H9 (cell line): ENCODE results near the gene PPP2CA. TPM values are rescaled to one million over a fixed set of nuclear protein-coding genes. Genes with fewer than 3 reads are reported as not detected.
A peak's percentile ranks its signal among the peaks of the same experiment; 100 is the strongest.

Source experiments
- DNase-seq: peaks from one replicate; pipeline ENCODE4 v3.0.0-alpha.2; 2017
- H2AFZ ChIP-seq: one replicate; pipeline ENCODE4 v1.6.1; 2013; ENCODE audit warnings: mild to moderate bottlenecking, low read length, control low read depth, moderate library complexity
- H2AK5ac ChIP-seq: 2 replicates; pipeline ENCODE4 v1.6.1; 2013; ENCODE audit warnings: low read length, control low read depth, mixed read lengths; ENCODE audit not compliant: insufficient read length
- H2BK120ac ChIP-seq: one replicate; pipeline ENCODE4 v1.6.1; 2013; ENCODE audit warnings: low read depth, mild to moderate bottlenecking, low read length, control low read depth, inconsistent platforms; ENCODE audit not compliant: poor library complexity, severe bottlenecking
- H2BK12ac ChIP-seq: 2 replicates; pipeline ENCODE4 v1.6.1; 2013; ENCODE audit warnings: low read length, control low read depth, mixed read lengths, low read depth; ENCODE audit not compliant: insufficient read length
- H2BK15ac ChIP-seq: 2 replicates; pipeline ENCODE4 v1.6.1; 2013; ENCODE audit warnings: low read depth, low read length, control low read depth
- H2BK20ac ChIP-seq: one replicate; pipeline ENCODE4 v1.6.1; 2013; ENCODE audit warnings: low read depth, mild to moderate bottlenecking, low read length, control low read depth, inconsistent platforms; ENCODE audit not compliant: poor library complexity, severe bottlenecking
- H2BK5ac ChIP-seq: 2 replicates; pipeline ENCODE4 v1.6.1; 2013; ENCODE audit warnings: low read length, control low read depth, mixed read lengths; ENCODE audit not compliant: insufficient read length
- H3K14ac ChIP-seq: 2 replicates; pipeline ENCODE4 v1.6.1; 2013; ENCODE audit warnings: low read length, control low read depth; ENCODE audit not compliant: insufficient read depth
- H3K18ac ChIP-seq: 2 replicates; pipeline ENCODE4 v1.6.1; 2013; ENCODE audit warnings: low read depth, mild to moderate bottlenecking, mixed read lengths, low read length, control low read depth; ENCODE audit not compliant: insufficient read length
- H3K23ac ChIP-seq: 2 replicates; pipeline ENCODE4 v1.6.1; 2013; ENCODE audit warnings: low read length, control low read depth, mixed read lengths, low read depth; ENCODE audit not compliant: insufficient read length
- H3K23me2 ChIP-seq: 2 replicates; pipeline ENCODE4 v1.6.1; 2013; ENCODE audit warnings: low read depth, mild to moderate bottlenecking, mixed read lengths, low read length, control low read depth; ENCODE audit not compliant: insufficient read length, poor library complexity, severe bottlenecking
- H3K27ac ChIP-seq: 2 replicates; pipeline ENCODE4 v1.5.1; 2013; ENCODE audit warnings: low read length, control low read depth, mixed read lengths, low read depth; ENCODE audit not compliant: insufficient read length
- H3K27me3 ChIP-seq: 2 replicates; pipeline ENCODE4 v1.6.1; 2013; ENCODE audit warnings: low read length, control low read depth, inconsistent platforms; ENCODE audit not compliant: insufficient read depth
- H3K4ac ChIP-seq: 2 replicates; pipeline ENCODE4 v1.6.1; 2013; ENCODE audit warnings: low read depth, mild to moderate bottlenecking, control low read depth, inconsistent platforms, low read length, moderate library complexity
- H3K4me1 ChIP-seq: 2 replicates; pipeline ENCODE4 v1.6.1; 2013; ENCODE audit warnings: low read length, control low read depth, inconsistent platforms; ENCODE audit not compliant: insufficient read depth
- H3K4me2 ChIP-seq: 2 replicates; pipeline ENCODE4 v1.6.1; 2013; ENCODE audit warnings: low read length, control low read depth, mixed read lengths; ENCODE audit not compliant: insufficient read length, insufficient read depth
- H3K56ac ChIP-seq: 2 replicates; pipeline ENCODE4 v1.6.1; 2013; ENCODE audit warnings: low read depth, mild to moderate bottlenecking, mixed read lengths, low read length, control low read depth; ENCODE audit not compliant: insufficient read length
- H3K79me1 ChIP-seq: 2 replicates; pipeline ENCODE4 v1.6.1; 2013; ENCODE audit warnings: low read depth, mild to moderate bottlenecking, moderate library complexity, low read length, control low read depth, inconsistent platforms; ENCODE audit not compliant: insufficient read depth, poor library complexity, severe bottlenecking
- H3K79me2 ChIP-seq: 2 replicates; pipeline ENCODE4 v1.6.1; 2013; ENCODE audit warnings: low read length, control low read depth, inconsistent platforms; ENCODE audit not compliant: insufficient read depth
- H3K9ac ChIP-seq: 2 replicates; pipeline ENCODE4 v1.6.1; 2013; ENCODE audit warnings: low read length, control low read depth, mixed read lengths; ENCODE audit not compliant: insufficient read length; ENCODE audit errors: extremely low read depth
- H3K9me3 ChIP-seq: one replicate; pipeline ENCODE4 v1.6.1; 2013; ENCODE audit warnings: low read depth, low read length, inconsistent platforms; ENCODE audit not compliant: control insufficient read depth
- H3T11ph ChIP-seq: one replicate; pipeline ENCODE4 v1.6.1; 2013; ENCODE audit warnings: mild to moderate bottlenecking, low read length, control low read depth, inconsistent platforms
- H4K20me1 ChIP-seq: one replicate; pipeline ENCODE4 v1.6.1; 2013; ENCODE audit not compliant: control insufficient read depth, insufficient read length, insufficient read depth
- H4K5ac ChIP-seq: 2 replicates; pipeline ENCODE4 v1.6.1; 2013; ENCODE audit warnings: low read depth, mild to moderate bottlenecking, mixed read lengths, low read length, control low read depth; ENCODE audit not compliant: insufficient read length
- H4K8ac ChIP-seq: replicated peaks from 2 replicates; pipeline ENCODE4 v1.6.1; 2013; ENCODE audit warnings: low read length, control low read depth, mixed read lengths, low read depth; ENCODE audit not compliant: insufficient read length
- H4K91ac ChIP-seq: 2 replicates; pipeline ENCODE4 v1.6.1; 2013; ENCODE audit warnings: low read depth, mild to moderate bottlenecking, moderate library complexity, mixed read lengths, low read length, control low read depth; ENCODE audit not compliant: insufficient read length
- H3K27ac Mint-ChIP-seq, 3 experiments: 2 replicates in 2 of 3; 3 replicates in 1 of 3; pipeline ENCODE4 v1.8.0; 2020 to 2021; ENCODE audit warnings: mixed read lengths in 3 of 3, mild to moderate bottlenecking in 1 of 3, moderate library complexity in 1 of 3
- H3K27me3 Mint-ChIP-seq: 2 replicates; pipeline ENCODE4 v1.8.0; 2021; ENCODE audit warnings: low read depth, mild to moderate bottlenecking, moderate library complexity, mixed read lengths
- H3K36me3 Mint-ChIP-seq, 3 experiments: 2 replicates in 2 of 3; 3 replicates in 1 of 3; pipeline ENCODE4 v1.8.0; 2020 to 2021; ENCODE audit warnings: low read depth in 3 of 3, mixed read lengths in 3 of 3; ENCODE audit not compliant: insufficient read depth in 1 of 3
- H3K4me1 Mint-ChIP-seq, 2 experiments: 2 replicates each; pipeline ENCODE4 v1.8.0; 2020; ENCODE audit warnings: mixed read lengths in 2 of 2
- H3K4me3 Mint-ChIP-seq, 2 experiments: 2 replicates in 1 of 2; 3 replicates in 1 of 2; pipeline ENCODE4 v1.8.0; 2020 to 2021; ENCODE audit warnings: mild to moderate bottlenecking in 2 of 2, mixed read lengths in 2 of 2, moderate library complexity in 1 of 2
- H3K9me3 Mint-ChIP-seq, 2 experiments: 2 replicates in 1 of 2; 3 replicates in 1 of 2; pipeline ENCODE4 v1.8.0; 2020; ENCODE audit warnings: mild to moderate bottlenecking in 2 of 2, mixed read lengths in 2 of 2, moderate library complexity in 1 of 2
- CTCF ChIP-seq: fragments of 200-600 bp; sonication (generic); conservative IDR thresholded peaks from 3 replicates; pipeline ENCODE4 v1.8.0; 2021; ENCODE audit warnings: antibody characterized with exemption, mild to moderate bottlenecking
- WGBS: extraction: QIAGEN DNeasy Blood & Tissue Kit; methylation state at CpG from one replicate; pipeline ENCODE4 v1.1.7; 2013; ENCODE audit warnings: missing lambda C conversion rate, low lambda C conversion rate, mixed read lengths; ENCODE audit not compliant: insufficient read length; ENCODE audit errors: extremely low coverage; 5-methylcytosine and 5-hydroxymethylcytosine counted together
- total RNA-seq: library from RNA; stranded (reverse); gene quantifications from 2 replicates; pipeline ENCODE4 v1.2.1, GENCODE V29; 2021

Gene PPP2CA
- total RNA-seq, 1 experiment from 2014 or later = 244 TPM

- no peaks in the 10 kb centered on the region for H3K79me2 ChIP-seq
- no CpG with 5 or more reads among the region's 8 CpGs for WGBS
- peak; percentile 56 for DNase-seq
- H3K27ac ChIP-seq = no peak overlapping the region
- no peak overlapping the region for H2BK120ac ChIP-seq
- no peak overlapping the region for H4K91ac ChIP-seq
- H3K4me2 ChIP-seq = peak overlapping the region; percentile 39
- no peaks in the 10 kb centered on the region for H3K79me1 ChIP-seq
- H3K23me2 ChIP-seq = no peaks in the 10 kb centered on the region
- no peak overlapping the region for H2AFZ ChIP-seq
- Mint-ChIP-seq H3K4me3 (peak overlapping the region; percentile 1 to 22; a peak in 2 of 5 replicates), H3K36me3 (no peaks in the 10 kb centered on the region), H3K27ac (peak overlapping the region; percentile 15 to 54 (median 50); a peak in 5 of 7 replicates), H3K4me1 (peaks cover 43 to 46% of the 10 kb centered on the region in 2 experiments), H3K9me3 (no peaks in the 10 kb centered on the region), H3K27me3 (no peaks in the 10 kb centered on the region)
- H4K5ac ChIP-seq = no peak overlapping the region
- no peak overlapping the region for H2AK5ac ChIP-seq
- no peak overlapping the region for H3K4ac ChIP-seq
- no peak overlapping the region for H3K14ac ChIP-seq
- no peak overlapping the region for H3K9ac ChIP-seq
- no peak overlapping the region for H2BK20ac ChIP-seq
- H4K20me1 ChIP-seq = no peaks in the 10 kb centered on the region
- H3K18ac ChIP-seq = no peak overlapping the region
- no peak overlapping the region for H3K56ac ChIP-seq
- H3K9me3 ChIP-seq = no peaks in the 10 kb centered on the region
- no peak overlapping the region for H4K8ac ChIP-seq
- H3K27me3 ChIP-seq = no peaks in the 10 kb centered on the region
- H2BK12ac ChIP-seq = no peak overlapping the region
- no peak overlapping the region for H2BK5ac ChIP-seq
- no peak overlapping the region for H3T11ph ChIP-seq
- H3K23ac ChIP-seq = no peak overlapping the region
- TF ChIP-seq CTCF = no peak
- peaks cover 8% of the 10 kb centered on the region; the same call in 1 of the 2 replicates for H3K4me1 ChIP-seq
- no peak overlapping the region for H2BK15ac ChIP-seq
These were observed 19.3 kb upstream of the PPP2CA start for GRCh38 chr5:134245101-134245604.
